GM12874 (cell line): ENCODE data around the gene CMSS1.

Experiments used
- CTCF ChIP-seq: IDR thresholded peaks from 2 replicates; pipeline ENCODE4 v1.5.1; 2011; ENCODE audit warnings: low read depth, mild to moderate bottlenecking, control low read depth, low read length, moderate library complexity; ENCODE audit not compliant: insufficient read depth

Gene CMSS1

DNA sequence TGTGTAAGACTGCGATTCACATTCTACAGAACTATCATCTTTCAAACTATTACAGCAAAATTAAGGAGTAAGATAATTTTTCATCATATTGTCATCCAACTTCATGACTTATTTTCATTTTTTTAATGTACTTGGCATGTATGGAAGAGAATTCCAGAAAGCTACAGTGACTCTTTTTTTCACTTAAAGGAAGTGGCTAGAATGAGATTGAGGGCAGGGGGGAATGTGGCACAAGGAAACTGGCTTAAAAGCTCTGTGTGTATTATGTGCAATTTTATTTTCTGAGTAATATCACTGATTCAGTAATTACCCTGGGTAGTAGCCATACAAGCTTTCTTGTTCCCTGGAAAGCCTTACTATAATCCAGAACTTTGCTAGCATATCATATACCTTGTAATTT lies 202.1 kb downstream of the CMSS1 start:
- no peak for TF ChIP-seq CTCF

GRCh38 chr3:100020876-100021644 lies 203.4 kb downstream of the CMSS1 start:
- TF ChIP-seq CTCF, result no peak

GRCh38 chr3:100022506-100022905 lies 204.8 kb downstream of the CMSS1 start:
- TF ChIP-seq CTCF, result no peak

- no peak for TF ChIP-seq CTCF
Measured at GRCh38 chr3:100023150-100023549, 205.5 kb downstream of the CMSS1 start.

DNA sequence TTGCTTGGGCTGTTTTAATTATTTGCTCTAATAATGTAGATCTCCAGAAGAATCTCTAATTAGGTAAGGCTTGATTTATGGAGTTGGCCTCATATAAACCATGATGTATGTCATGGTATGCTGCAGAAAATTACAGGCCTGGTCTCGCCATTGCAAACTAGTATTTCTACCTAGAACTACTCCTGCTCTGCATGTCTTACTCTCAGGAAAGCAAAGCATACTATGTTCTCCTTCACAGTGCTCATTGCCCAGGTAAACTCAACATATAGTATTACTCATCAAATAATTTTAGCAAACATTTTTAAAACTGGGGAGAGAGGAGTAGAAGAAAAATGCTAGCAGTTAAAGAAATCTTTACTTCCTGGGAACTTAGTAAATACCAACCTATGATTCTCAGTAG lies 205.9 kb downstream of the CMSS1 start:
- no peak for TF ChIP-seq CTCF

- TF ChIP-seq CTCF, result no peak
Measured at GRCh38 chr3:100024520-100025303, 207.1 kb downstream of the CMSS1 start.

GRCh38 chr3:100027321-100027720 lies 209.7 kb downstream of the CMSS1 start:
- TF ChIP-seq CTCF, result no peak
